Fibroblast of skin of abdomen (primary cell): ENCODE measurements around the gene PALD1. TPM values are rescaled to one million over a fixed set of nuclear protein-coding genes. Genes with fewer than 3 reads are reported as not detected.

Experiments used
- DNase-seq: peaks from one replicate; pipeline ENCODE4 v3.0.0-alpha.2; 2013
- polyA plus RNA-seq, 2 experiments: library from polyadenylated mRNA; unstranded; fragments of 120-200 nt; gene quantifications; one replicate each; pipeline ENCODE4 v1.2.1, GENCODE V29; 2013; ENCODE audit not compliant: insufficient read length in 2 of 2

Gene PALD1
- polyA plus RNA-seq (2013, experiment 1 of 2; ENCODE audit: insufficient read length) = 0.69 TPM
- polyA plus RNA-seq (2013, experiment 2 of 2; ENCODE audit: insufficient read length) = 0.60 TPM

DNA sequence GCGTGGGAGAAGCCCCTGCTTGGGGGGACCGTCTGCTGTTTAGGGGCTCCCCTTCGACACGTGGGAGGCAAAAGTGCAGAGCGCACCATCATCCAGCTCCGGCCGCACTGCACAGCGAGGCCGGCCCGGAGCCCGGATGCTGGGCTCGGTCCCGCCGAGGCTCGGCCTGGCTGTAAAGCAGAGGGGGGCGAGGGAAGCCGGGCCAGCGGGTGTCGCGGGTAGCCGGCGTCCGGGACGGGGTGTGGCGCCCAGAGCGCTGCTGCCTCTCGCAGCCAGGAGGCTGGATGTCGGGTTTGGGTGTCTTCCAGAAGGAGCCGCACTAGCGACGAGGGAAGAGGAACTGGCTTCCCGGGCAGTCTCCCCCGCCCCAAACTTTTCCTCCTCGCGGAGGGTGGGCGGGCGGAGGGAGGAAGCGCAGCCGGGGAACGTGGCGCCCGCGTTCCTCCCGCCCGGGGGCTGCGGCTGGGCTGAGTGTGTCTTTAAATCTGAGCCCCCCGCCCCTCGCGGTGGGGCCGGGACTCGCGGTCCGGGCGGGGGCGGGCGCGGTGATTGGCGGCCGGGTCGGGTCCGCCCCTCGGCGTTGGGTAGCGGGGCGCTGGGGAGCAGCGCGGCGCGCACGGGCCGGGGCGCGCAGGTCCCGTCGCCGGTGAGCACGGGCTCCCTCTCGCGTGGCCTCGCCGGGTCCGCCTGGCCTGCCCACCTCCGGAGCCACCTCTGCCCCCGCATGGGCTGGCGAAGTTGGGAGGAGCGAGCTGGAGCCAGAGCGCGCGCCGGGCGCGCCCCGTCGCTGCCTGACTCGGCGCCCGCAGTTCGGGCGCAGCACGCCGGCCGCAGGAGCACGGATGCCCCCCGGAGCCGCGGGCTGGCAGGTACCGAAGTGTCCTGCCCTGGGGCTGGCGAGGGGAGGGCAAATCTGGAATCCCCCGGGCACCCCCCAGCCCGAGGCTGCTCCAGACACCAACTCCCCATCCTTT, at the start of gene PALD1:
Gene PALD1, plus strand, starts transcription at position 577 of the 974 bp plus-strand sequence. CDS start 47,185 bp downstream, outside the sequence.
- DNase-seq = peak; percentile 41

DNA sequence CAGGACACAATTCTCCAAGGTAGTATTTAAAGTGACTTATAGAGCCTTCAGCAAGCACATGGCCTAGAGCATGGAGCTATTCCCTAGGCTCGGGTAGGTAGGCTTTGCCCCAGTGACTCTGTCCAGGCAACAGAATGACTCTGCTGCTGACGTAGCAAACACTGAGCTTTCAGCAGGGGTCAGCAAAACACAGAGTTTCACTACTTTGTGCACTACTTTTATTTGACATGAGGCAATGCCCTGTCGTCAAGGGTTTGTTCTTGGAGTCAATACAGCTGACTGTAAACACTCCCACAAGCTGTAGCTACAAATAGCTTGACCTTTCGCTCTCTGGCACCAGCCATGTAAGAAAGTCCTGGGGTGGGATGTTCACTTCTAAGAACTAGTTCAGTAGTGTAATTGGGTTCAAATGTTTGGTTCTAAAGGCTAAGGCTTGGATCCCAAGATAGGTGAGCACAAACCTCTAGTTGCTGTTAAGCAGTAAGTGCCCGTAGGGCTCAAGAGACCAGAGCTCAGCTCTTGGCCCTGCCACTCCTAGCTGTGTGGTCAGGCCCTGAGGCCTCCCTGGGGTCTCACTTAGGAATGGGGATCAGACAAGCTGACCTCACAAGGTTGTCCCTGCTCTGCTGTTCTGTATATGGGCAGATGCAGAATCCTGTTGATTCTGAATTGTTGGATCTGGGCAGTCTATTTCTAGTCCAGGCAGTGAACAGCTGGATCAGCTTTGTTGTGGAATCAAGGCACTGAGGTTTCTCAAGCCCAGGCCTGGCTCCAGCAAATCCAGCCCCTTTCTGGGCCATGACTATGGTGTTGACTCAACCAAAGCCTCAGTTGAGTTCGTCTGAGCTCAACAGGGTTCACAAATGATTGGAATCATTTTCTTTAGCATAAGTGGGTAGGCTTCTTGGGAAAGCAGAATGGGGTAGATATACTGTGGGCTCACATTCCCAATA, 47.8 kb upstream of the PALD1 start:
- no peak for DNase-seq

DNA sequence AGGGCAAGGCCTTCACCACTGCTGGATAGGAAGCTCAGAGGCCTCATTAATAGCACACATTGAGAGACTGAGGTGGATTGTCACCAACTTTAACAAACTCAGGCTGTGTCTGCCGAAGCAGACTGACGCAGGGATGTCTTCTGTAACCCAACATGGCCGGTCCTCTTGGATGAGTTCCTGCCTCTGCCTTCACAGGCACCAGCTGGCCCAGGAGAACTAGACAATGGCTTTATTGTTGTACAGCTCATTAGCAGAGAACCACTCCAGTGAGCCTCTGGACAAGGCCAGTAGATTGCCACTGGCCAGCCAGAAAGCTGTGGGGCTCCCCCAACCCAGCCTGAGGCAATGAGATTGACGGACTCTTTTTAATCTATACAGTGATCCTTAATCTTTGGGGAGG, 46.5 kb upstream of the PALD1 start:
- no peak for DNase-seq

DNA sequence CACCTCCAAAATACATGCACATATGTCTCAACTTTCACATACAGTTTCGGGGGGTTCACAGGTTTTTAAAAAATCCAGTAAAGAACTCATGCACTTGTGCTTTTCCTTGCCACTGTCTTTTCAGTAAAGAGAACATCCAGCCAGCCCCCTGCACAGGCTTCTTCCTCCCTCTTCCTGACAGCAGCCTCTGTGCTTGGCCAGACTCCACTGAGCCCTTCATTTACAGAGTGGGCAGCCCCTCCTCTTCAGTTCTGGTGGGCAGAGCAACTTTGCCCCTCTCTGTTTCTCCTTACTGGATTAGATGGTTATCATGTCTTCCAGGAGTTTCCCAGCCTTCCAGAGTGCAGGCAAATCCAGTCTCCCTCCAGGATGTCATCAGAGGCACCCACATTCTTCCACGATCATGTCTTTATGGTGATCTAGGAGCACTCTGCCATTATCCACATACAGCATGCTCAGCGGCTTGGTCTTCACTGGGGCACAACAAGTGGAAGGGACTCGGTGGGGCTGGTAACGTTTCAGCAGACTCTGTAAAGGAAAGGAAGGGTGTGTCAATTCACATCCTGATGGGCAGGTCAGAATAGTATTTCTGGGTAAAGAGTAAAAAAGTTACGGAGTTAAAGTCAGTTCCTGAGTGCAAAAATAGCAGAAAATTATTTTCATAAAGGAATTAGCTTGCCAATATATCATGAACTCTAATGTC, 45.9 kb upstream of the PALD1 start:
- no peak for DNase-seq

DNA sequence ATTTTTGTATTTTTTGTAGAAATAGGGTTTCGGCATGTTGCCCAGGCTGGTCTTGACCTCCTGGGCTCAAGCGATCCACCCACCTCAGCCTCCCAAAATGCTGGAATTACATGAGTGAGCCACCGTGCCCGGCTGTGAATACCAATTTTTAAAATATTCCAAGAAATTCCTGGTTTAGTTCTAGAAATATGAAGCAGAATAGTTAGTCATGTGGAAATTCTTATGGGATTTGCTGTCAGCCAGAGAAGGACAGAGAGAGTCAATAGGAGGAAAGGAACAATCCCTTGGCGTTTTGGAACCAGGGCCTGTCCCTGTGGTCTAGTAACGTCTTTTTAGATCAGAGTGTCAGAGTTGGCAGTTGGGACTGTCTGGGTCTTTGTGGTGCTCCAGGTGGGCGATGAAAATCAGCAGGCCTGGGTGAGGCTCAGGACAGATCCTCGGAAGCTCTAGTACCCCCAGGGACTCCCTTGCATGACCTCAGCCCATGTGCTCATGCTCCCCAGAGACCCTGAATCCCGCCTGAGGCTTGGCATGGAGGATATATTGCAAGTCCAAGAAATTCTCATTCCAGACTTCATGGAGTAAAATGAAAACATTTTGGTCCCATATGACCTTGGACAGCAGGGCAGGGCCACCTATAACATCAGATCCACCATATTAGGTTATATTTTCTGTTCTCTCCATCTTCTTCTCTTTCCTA, 44.8 kb upstream of the PALD1 start:
- peak; percentile 42 for DNase-seq

DNA sequence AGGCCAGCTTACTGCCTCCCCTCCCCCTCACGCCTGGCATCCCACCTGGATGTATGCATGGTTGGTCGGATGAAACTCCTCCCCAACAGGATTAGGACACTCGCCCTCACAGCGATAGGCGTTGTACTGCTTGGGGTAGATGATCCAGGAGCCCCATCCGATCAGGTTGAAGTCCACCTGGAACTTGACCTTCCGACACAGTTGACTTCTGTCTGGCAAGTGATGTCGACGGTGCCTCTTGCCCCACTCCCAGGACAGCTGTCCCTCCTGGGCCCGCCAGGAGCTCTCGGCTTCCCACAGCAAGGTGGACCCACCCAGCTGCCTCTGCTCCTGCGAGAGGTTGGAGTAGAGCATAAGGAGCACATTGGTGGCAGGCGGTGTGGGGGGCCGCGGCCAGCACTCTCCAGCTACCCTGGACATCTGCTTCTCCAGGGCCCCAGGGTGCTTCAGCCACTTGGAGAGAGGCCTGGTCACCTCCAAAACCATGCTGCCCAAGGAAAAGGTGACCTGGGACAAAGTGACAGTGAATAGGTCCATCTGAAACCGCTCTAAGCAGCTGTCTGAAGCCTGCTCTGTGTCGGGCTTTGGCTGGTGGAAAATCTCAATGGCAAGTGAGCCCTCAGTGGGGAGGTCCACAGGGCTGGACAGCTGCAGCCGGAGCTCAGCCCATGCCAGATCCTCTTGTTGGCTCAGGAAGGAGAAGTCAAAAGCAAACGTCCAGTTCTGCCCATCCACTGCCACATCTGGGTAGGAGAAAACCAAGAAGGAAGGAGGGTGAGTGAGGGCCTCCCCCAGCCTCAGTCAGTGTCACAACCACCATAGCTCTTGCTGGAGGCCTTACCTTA, 43.1 kb upstream of the PALD1 start:
- DNase-seq = no peak

DNA sequence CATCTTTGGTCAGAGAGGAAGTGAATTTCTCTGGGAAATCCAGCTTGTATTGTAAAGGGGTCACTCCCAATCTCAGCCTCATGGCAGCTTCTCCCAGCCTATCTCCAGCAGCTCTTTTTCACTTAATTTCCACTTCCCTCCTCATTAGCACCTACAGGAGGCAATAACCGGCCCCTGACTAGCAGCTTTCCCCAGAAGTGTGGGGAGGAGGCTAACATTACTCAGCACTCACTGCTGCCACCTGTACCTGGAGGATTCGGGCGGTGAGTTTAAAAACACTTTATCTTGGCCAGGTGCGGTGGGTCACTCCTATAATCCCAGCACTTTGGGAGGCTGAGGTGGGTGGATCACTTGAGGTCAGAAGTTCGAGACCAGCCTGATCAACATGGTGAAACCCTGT, 40.8 kb upstream of the PALD1 start:
- DNase-seq = no peak

DNA sequence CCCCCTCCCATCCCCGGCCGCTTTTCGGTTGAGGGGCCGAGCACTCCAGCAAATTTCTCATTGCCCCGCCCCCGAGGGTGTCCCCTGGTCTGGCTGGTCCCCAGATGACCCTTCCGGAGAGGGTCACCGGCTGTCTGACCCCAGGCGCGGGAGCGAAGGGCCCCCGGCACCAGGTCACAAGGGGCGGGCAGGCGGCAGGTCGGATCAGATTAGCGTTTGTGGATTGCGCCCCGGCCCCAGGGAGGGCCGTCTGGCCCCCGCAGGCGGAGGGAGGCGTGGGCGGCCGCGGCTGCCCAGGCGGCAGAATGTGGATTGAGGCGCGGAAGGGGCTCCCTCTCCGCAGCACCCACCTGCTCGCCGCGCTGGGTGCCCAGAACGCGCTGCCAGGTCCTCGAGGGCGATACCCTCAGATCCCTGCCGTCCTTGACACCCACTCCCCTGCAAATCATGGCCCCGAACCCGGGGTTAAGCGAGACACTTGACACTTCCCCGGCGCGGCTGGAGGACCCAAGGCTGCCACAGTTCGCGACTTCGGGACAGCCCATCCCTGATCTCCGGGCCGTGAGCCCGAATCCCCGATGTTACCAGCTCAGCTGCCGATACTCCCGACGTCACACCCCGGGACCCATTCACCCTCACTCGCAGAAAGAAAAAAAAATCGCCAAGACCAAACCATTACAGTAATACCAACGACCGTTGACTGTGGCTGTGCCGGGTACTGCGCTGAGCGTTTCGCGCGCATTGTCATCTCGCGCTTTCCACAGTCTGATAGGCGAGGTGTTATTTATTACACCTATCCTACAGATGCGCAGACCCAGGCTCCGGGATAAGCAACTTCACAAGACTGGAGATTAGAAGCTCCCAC, 38.0 kb upstream of the PALD1 start:
- DNase-seq = no peak

DNA sequence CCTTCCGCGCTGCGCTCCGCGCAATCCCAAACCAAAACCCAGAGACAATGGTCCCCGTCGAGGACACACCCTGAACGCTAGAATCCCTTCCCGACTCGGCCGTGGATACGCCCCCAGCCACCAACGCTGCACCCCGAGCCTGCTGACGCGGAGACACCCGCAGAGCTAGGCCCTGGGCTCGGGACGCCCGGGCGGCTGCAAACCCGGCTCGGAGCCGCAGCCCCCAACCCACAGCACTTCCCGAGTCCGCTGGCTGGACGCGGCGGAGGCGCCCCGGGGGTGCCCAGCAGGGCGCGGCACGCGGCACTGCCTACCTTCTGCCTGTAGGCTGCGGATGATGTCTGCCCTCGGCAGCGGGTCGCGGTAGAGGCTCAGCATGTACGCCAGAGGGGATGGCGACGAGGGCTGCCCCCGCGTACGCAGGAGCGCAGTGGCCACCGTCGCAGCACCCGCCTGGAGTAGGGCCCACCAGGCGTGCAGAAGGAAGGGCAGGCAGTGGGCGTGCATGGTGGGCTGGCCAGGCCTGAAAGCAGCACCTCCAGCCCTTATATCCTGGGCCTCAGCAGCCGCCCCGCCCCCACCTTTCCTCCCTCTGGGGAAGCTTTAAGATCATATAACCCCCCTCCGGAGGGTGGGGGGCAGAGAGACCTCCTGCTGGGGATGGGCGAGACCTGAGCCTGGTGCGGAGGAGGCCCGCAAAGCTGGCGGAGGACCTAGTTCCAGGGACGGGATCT, 37.2 kb upstream of the PALD1 start, which contains the start of gene NODAL:
Gene NODAL, minus strand, starts transcription at position 521 of the 734 bp plus-strand sequence. Its CDS starts 14 bp downstream, at position 507.
- DNase-seq = no peak

DNA sequence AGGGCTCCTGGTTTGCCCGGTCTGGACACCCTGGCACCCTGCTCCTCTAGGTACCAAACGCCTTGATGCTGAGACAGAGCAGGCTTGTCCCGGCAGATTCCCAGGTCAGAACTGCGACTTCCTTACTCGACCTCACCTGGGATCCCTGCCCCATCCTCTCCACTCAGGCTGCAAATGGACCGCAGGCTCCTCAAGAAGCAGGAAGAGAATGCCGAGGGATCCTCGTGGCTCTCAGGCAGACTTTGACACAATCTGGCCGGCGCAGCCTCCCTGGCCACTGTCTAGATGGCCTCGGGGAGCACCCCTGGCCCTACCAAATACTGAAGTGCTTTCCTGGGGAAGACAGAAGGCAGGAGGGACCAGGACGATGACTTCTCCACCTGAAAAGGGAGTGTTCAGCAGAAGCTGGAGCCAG, 36.7 kb upstream of the PALD1 start:
- no peak for DNase-seq

DNA sequence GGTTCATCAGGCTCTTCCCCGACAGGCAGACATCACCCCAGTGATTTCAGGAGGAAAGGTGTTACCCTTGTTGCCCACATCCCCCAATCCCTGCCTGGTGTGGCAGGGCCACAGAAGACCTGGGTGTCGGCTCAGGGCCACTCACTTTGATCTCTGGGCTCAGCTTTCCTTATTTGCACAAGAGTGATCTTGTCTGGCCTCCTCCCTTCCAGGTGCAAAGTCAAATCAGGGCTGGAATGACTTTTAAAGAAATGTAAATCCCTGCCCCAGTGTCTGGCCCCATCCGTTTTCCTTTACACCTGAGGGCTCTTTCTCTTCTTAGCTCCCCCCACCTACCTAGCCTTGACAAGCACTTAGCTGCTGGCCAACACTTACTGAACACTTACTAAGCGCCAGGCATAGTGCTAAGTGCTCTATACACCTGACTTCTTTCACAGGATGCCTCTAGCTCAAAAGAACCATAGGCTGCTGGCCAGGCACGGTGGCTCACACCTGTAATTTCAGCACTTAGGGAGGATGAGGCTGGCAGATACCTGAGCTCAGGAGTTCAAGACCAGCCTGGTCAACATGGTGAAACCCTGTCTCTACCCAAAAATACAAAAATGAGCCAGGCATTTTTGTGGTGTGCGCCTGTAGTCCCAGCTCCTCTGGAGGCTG, 36.1 kb upstream of the PALD1 start:
- no peak for DNase-seq

DNA sequence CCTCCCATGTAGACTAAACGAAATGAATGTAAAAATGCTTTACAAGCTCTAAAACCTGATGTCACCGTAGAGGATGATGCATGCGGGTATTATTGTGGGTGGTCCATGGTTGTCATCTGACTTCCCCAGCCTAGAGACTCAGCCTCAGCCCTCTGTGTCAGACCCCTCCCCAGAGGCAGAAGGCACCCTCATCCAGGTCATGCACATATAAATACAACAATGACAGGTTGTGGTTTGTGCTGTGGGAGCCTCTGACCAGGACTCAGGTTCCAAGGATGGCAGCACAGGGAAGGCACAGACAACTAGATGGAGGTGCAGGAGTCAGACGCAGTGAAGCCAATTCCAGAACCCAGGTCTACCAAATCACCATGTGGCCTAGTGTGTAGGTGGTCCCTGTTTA, 33.8 kb upstream of the PALD1 start:
- DNase-seq = no peak

DNA sequence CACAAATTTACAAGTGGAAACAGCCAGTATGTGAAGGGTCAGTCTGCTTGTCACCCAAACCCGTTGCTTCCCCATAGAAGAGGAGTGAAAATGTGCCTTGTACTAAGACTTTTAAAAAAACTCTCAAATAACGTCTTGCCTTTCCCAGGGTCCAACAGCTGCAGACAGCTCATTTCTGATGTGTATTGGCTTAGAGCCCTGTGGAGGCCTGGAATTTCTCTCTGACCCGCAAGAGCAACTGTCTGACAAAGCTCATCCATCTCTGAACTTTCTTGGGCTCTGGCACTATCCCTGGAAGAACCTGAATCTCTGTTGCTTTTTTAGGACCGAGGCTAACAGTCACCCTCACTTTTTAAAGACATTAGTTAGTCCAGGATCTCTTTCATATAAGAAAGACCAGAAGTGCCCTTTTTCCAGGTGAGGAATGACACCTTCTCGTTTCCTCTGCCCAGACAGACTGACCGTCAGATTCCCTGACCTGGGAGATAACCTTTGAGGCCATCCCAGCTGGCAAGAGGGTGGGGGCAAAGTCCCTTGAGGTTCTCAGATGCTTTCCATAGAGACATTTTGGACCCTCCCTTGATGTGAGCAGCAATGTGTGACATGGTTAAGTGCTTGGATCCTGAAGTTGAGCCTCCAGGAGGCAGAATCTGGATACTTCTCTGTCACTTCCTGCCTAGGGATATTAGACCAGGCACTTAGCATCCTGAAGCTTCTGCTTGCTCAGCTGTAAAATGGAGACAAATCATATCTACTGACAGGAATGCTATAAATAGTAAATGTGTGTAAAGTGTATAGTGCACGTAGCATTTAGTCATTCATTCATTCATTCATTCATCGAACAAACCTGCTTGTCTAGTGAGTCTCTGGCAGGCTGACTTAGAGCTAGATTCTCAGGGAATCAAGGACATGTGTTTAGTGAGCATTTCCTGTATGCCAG, 32.6 kb upstream of the PALD1 start:
- peak; percentile 78 for DNase-seq

DNA sequence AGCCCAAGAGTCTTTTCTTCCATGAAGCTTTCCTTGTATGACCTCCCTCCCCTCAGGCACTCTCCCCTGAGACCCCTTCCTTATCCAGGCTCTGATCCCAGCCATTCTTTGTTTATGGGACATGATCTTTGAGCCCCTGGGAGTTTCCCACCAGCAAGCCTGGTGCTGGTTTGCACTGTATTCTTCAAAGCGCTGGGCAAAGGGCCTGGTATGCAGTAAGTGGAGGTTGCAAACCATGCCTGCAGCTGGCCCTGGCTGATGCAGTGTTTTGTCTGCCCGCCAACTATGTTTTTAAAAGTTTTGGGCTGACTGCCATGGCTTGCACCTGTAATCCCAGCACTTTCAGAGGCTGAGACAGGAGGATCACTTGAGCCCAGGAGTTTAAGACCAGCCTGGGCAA, 30.3 kb upstream of the PALD1 start:
- DNase-seq = no peak

DNA sequence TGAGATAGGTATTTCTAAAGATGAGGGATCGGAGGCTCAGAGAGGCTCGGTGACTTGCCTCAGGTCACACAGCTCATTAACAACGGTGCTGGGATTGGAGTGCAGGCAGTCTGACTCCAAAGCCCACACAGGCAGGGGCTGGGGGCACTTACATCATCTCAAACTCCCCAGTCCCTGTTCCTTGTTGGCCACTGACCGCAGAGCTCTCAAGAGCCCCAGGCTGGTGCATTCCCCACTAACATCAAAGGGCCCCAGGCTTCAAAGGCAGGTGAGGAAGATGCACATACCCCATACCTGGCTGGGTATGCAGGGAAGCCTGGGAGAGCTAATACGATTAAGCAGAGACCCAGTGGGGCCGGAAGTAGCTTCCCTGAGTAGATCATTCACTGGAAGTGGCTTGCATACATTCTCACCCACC, 23.3 kb upstream of the PALD1 start:
- no peak for DNase-seq

DNA sequence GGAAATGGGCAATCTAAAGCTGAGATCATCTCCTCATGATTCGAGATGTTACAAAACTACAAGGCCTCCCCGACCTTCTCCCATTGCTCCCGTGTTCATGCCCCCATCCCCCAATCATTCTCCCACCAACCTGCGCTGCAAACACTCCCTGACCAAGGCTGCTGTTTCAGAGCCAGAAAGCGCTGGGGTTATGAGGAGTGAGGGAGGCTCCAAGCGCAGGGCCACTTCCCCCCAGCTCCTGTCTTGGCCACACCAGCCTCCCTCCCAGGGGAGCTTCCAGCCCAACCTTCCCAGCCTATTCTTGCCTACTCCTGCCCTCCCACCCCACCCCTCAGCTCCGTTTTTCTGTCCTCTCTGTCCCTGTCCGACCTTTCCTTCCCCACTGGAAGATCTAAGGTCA, 22.4 kb upstream of the PALD1 start:
- no peak for DNase-seq

DNA sequence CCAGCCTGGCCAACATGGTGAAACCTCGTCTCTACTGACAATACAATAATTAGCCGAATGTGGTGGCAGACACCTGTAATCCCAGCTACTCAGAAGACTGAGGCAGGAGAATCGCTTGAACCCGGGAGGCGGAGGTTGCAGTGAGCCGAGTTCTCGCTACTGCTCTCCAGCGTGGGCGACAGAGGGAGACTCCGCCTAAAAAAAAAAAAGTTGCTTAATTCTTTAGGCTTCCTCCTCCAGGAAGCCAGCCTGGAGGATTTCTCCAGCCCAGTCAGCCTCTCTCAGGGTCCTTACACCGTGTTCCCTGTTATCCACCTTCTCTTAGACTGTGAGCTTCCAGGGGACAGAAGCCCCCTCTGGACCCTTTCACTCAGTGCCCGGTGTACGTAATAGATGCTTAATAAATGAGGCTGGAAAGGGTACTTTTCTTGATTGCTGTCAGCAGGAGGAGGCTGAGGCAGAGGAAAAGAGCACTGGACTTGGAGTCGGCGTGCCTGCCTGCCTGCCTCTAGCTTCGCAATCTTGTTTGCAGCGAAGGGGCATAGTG, 20.7 kb upstream of the PALD1 start:
- no peak for DNase-seq
